ENCODE data around the gene HRAS.

HRAS gene

DNA sequence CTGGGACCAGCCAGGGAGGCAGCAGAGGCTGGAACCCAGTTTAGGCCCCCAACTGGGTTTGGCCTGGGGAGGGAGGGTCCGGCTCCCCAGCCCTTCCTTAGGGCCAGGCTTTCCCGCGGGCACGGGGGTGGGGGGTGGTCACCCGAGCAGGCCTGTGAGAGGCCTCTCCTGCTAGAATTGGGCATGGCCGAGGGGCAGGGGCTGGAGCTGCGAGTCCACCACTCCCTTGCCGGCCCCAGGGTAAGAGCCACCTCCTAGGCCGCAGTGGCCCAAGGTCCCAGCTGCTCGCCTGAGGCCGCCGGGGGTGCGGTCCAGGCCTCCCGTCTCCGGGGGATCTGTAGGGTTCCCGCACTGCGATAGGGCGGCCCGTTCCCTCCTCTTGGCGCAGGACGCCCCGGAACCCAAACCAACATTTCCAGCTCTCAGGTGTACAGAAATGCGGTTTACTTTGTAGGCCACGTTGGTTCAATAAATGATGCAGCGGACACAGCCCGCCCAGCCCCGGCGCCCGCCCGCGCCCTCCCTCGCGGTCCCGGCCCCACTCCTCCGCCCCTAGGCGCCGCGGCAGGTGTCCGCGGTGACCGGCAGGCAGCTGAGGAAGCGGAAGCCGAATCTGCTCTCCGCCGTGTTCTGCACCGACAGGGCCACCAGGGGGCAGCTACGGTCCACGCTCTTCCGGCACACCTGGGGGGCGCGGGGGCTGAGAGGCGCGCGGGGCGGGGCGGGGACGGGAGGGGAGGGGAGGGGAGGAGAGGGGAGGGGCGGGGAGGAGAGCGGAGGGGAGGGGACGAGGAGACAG lies 19.3 kb upstream of the HRAS start:
- peak; percentile 54 to 69 (median 61) for DNase-seq (ENCODE audit: low read depth in 3 of 3)

DNA sequence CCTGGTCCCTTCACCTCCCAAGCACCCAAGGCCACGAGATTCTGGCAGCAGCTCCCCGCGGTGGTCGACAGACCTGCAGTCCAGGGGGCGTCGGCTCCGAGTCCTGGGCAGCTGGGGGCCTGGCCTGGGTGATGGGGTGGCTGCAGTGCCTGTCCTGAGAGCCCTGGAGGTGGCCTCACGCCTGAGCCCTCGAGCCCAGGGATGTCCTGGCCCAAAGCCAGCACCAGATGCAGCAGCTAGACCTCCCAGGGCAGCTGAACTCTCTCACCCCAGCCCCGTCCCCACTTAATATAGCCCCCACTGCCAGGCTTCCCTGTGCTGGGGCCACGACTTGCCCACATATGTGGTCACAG lies 18.6 kb upstream of the HRAS start:
- DNase-seq (ENCODE audit: low read depth in 3 of 3) = no peak

DNA sequence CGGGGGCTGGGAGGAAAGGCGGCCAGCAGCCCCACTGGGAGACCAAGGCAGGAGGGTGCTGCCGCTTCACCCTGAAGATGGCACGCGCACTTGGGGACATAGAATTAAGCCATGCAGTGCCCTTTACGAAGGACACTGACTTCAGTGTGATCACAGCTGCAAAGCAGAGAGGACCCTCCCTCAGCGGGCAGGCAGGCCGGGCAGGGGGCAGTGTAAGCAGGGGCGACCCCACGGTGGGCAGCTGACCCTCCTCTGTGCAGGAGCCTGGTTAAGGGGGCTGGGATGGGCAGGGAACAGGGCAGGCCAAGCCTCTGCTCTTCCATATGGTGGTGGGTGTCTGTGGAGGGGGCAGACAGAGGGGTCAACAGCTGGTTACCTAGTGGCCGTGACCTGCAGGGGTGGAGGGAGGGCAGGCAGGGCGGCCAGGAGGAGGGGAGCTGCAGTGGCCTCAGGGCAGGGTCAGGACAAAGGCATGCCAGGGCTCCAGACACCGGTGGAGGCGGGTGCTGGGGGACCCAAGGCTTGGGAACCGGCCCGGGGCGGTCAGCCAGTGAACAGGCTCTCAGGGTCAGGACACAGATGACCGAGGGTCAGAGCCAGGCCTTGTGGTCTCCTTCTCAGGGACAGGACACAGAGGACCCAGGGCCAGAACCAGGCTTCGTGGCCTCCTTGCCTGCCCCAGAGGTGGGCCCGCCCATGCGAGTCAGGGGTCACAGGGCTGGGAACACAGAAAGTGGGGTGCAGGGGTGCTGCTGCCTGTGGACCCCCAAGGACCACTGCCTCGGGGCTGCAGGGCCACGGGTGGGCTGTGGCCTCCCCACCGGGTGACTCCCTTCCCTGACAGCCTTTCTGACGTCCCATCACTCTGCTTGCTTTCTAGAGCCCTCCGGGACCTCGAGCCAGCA lies 18.0 kb upstream of the HRAS start:
- no peak for DNase-seq (ENCODE audit: low read depth in 3 of 3)

GRCh38 chr11:551596-551995 lies 16.2 kb upstream of the HRAS start:
- DNase-seq (ENCODE audit: low read depth in 3 of 3) = no peak

GRCh38 chr11:551131-551530 lies 15.8 kb upstream of the HRAS start:
- DNase-seq (ENCODE audit: low read depth in 3 of 3) = no peak

GRCh38 chr11:550746-551085 lies 15.3 kb upstream of the HRAS start:
- DNase-seq (ENCODE audit: low read depth in 3 of 3) = no peak

DNA sequence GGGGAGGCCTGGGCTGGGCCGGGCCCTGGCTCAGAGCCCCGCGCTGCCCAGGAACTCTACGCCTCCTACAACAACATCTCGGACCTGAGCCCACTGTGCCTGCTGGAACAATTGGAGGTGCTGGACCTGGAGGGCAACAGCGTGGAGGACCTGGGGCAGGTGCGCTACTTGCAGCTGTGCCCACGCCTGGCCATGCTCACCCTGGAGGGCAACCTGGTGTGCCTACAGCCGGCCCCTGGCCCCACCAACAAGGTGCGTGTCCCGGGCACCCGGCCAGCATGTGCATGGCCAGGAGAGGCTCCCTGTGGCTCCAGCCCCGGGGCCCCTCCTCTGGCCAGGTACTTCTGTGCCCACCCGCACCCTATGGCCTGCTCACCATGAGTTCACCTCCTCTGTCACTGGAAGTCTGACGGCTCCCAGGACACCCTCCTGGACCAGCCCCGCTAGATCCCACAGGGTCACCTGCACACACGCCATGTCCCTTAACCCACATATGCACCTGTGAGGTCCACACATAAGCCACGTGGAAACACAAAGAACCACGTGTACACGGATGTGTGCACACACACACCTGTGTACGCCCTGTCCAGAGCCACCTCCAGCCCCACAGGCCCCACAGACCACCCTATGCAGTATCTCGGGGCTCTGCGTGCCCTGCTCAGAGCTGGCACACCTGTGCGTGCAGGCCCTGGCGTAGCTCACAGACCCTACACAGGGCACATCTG lies 14.8 kb upstream of the HRAS start:
- no peak for DNase-seq (ENCODE audit: low read depth in 3 of 3)

DNA sequence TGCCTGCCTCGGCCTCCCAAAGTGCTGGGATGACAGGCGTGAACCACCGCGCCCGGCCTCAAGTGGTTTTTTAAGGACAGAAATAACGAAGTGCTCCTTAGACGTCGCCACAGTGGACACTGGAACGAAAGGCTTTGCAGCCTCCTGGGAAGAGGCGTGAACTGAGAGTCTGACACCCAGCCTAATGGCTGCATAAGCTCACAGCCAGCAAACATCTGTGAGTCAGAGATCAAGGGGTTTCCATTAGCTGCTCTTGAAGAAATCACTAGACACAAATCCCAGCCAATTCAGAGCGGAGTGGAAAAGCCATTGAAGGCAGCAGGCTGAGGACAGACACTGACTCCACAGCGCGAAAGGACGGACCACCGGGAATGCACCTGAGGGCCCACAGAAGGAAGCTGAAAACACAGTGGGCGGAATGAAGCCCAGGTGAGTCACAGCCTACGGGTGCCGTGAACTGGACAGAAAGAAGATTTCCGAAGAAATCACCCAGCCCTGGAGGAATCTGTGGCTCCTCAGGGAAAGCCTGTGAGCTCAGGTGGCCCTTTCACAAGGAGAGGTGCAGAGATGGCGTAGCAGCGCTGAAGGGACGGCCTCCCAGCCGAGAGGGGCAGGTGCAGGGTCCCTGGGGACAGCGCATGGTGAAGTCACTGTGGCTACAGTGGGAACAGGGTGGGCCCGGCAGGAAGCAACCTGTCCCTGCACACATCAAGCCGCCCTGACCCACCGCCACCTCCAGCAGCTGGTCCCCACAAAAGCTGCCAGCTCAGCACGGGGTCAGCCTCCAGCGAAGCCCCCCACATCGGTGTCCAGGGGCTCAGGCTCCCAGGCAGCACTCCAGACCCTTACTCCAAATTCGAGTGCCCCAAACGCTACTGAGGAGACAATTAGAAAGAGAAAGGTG lies 13.6 kb upstream of the HRAS start:
- no peak for DNase-seq (ENCODE audit: low read depth in 3 of 3)

DNA sequence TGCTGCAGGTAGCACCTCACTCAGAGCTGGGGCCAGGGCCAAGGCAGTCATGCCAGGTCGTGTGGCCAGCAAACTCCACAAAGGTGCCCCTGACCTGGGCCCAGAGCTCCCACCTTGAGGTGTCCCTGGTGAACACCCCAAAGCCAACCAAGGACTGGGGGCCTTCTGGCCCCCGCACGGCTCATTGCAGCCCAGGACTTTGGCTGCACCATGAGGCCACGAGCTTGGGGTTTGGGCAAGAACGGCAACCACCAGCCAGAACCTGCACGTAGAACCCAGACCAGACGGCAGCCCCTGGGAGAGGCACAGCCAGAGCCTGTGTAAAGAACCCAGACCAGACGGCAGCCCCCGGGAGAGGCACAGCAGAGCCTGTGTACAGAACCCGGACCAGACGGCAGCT lies 9.8 kb upstream of the HRAS start:
- no peak for DNase-seq (ENCODE audit: low read depth in 3 of 3)

DNA sequence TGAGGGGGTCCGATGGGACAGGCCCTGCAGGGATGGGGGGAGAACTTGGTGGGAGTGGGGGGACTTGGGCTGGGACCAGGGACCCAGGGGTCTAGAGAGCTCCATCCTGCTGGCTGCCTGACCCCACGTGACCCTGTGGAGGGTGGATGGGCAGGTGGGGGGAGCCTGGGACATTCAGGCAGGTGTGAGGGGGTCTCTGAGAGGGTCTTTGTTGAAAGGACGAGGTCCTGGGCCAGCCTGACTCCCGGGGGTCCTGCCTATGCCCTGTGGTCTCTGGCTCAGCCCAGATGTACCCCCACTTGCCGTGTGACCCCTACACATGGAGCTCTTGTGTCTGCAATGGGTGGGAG lies 9.4 kb upstream of the HRAS start:
- DNase-seq (ENCODE audit: low read depth in 3 of 3) = no peak

DNA sequence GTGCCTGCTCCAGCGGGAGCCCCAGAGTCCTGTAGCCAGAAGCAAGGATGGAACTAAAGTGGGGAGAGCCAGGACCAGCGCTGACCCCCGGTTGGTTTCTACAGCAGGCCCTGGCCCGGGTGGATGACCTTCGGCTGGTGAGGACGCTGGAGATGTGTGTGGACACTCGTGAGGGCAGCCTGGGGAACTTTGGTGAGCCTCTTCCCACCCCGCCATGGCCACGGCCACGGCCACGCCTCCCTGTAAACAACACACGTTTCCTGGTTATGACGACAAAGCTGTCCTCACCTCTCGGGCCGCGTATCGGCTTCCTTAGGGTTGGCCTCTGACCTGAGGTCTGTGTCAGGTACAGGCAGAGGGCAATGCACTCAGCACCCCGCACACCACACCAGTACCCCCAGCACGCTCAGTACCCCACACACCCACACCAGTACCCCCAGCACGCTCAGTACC lies 6.1 kb upstream of the HRAS start:
- DNase-seq (ENCODE audit: low read depth in 3 of 3) = no peak

DNA sequence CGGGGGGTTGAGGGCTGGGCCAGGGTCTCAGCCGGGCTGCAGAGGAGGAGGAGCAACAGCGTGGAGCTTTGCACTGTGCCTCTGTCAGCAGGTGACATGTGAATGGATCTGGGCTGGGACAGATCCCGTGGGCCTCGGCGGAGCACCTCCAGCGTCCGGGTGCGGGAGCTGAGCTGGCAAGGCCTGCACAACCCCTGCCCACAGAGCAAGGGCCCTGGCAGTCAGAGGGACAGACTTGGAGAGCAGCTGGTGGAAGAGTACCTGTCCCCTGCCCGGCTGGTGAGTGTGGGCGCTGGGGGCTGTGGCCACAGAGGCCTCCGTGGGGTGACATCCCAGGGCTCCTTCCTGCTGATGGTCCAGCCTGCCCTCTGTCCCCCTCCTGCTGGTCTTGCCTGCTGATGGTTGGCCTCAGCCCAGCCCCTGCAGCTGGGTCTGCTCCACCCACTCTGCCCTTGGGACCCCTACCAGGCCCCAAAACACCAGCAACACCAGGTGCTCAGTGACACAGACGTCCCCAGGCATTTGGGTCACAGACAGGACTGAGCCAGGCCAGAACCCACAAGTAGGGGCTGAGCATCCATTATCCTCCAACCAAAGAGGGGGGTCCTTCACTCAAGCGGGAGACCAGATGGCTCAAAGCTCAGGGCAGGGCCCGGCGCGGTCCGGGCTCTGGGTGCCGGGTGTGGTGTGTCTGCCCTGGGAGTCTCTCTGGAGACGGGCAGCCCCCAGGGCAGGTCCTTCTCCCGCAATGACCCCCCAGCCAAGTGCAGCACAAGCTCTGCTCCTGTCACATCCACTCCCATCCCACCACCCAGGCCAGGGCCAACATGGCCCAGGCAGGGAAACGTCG lies 5.4 kb upstream of the HRAS start:
- DNase-seq (ENCODE audit: low read depth in 3 of 3) = no peak

- no peak for DNase-seq (ENCODE audit: low read depth in 3 of 3)
Measured at GRCh38 chr11:539971-540481, 4.7 kb upstream of the HRAS start.

DNA sequence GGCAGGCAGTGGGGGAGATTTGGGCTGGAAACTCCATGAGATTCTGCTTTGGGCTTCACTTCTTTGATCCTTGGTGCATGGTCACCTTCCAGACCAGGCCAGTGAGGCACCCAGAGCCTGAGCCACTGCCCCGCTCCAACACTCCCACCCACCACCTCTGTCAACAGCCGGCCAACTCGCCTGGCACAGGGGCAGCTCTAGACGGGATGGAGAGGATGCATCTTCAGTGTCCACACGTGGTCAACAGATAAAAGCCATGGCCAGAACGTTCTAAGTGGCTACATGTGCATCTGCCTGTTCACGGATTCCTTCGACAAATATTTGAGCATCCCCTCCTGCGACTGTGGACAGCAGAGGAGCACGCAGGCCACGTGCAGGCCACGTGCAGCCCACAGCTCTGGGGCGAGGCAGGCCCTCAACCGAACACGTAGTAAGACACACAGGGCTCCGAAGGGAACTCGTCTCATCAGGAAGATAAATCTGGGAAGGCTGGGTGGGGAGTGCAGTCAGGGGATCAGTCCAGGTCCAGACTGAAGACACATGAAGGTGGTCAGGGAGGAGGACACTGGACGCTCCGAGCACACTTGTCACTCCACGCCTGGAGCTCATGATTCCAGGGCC lies 3.2 kb upstream of the HRAS start:
- no peak for DNase-seq (ENCODE audit: low read depth in 3 of 3)

GRCh38 chr11:537622-538430 lies 2.5 kb upstream of the HRAS start:
- DNase-seq (ENCODE audit: low read depth in 3 of 3) = no peak

GRCh38 chr11:536841-537621 lies 1.7 kb upstream of the HRAS start, which contains the start of gene LRRC56:
LRRC56 (plus strand) TSS chr11:537527; CDS start chr11:540685, 3,158 bp downstream.
- peak; percentile 86 to 91 (median 89) for DNase-seq (ENCODE audit: low read depth in 3 of 3)

DNA sequence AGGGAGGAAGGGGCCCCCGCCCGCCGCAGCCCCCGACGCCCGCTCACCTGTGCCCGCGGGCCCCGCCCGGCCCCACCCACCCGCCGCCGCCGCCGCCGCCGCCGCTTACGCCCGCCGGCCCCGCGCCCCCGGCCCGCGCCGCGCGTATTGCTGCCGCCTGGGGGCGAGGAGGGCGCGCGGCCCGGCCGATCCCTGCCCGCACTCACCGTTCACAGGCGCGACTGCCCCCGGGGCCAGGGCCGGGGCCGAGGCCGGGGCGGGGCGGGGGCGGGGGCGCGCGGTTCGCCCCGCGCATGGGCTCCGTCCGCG lies 212 bp downstream of the HRAS start:
- DNase-seq (ENCODE audit: low read depth in 3 of 3) = no peak

All from stimulated activated CD4-positive, alpha-beta T cell treated with anti-CD3 and anti-CD28 coated beads, TNF-alpha, amount 100 ng/mL, for 4 hours (primary cell).